Activated CD8-positive, alpha-beta memory T cell treated with anti-CD3 and anti-CD28 coated beads, Interleukin-2, amount 10 ng/mL, durations not matched to agents 7 days and 5 days (primary cell): ENCODE results near the gene ARID1A. TPM values are rescaled to one million over a fixed set of nuclear protein-coding genes. Genes with fewer than 3 reads are reported as not detected.
"Not testable (repeated sequence)": the region's sequence is repeated elsewhere in the genome, so short reads cannot be mapped to it uniquely, and the experiment has no call there.

Experiments
- ATAC-seq: fragments of 150-1000 bp; cut with Tn5 transposase; one replicate; pipeline ENCODE4 v1.10.0; 2021; ENCODE audit warnings: moderate library complexity
- CTCF ChIA-PET: fragments of 350-600 bp; sonication (Branson Sonifier 250); formaldehyde crosslinking; loops from one replicate; lab custom pipeline; 2021; ENCODE audit warnings: antibody characterized with exemption; lab: Charles Lee
- DNase-seq: peaks from one replicate; pipeline ENCODE4 v3.0.0-alpha.2; 2020
- H3K27ac Mint-ChIP-seq: one replicate; pipeline ENCODE4 v1.8.0; 2021; ENCODE audit warnings: mild to moderate bottlenecking, mixed read lengths
- H3K27me3 Mint-ChIP-seq: one replicate; pipeline ENCODE4 v1.8.0; 2021; ENCODE audit warnings: mixed read lengths
- H3K36me3 Mint-ChIP-seq: one replicate; pipeline ENCODE4 v1.8.0; 2021; ENCODE audit warnings: mild to moderate bottlenecking, mixed read lengths
- H3K4me1 Mint-ChIP-seq: one replicate; pipeline ENCODE4 v1.8.0; 2021; ENCODE audit warnings: mixed read lengths
- H3K4me3 Mint-ChIP-seq: one replicate; pipeline ENCODE4 v1.8.0; 2021; ENCODE audit warnings: mild to moderate bottlenecking, moderate library complexity, mixed read lengths
- H3K9me3 Mint-ChIP-seq: one replicate; pipeline ENCODE4 v1.8.0; 2022; ENCODE audit warnings: low read depth, mixed read lengths
- total RNA-seq, 2 experiments: library from RNA; stranded (reverse); gene quantifications; one replicate each; pipeline ENCODE4 v1.2.3, GENCODE V29; 2021

Gene ARID1A
- total RNA-seq, 2 experiments from 2014 or later = 92.4 to 112 TPM

DNA sequence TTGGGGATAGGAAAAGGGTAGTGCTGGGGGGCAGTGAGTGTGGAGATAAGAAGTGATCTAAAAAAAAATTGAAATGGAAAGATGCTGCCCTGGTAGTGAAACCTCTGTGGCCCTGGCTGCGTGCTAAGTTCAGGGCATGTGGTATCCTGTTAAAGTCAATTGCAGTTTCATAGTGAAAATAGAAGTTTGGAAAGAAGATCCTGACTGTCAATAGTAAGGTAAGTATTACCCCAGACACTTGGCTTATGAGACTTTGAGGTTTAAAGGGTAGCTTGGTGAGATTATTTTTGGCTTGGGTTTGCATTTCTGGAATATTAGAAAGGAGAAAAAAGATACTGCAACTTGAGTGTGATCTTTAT lies 6.8 kb downstream of the ARID1A start:
- peak; percentile 72 for DNase-seq
- peak; percentile 59 for ATAC-seq
- CTCF ChIA-PET = interaction anchor here (1.0 to 3.2 kb wide), 11 partner anchors 9 to 165 kb away, joined by 3 to 13 read pairs (median 4); no protein-coding TSS in a partner anchor

DNA sequence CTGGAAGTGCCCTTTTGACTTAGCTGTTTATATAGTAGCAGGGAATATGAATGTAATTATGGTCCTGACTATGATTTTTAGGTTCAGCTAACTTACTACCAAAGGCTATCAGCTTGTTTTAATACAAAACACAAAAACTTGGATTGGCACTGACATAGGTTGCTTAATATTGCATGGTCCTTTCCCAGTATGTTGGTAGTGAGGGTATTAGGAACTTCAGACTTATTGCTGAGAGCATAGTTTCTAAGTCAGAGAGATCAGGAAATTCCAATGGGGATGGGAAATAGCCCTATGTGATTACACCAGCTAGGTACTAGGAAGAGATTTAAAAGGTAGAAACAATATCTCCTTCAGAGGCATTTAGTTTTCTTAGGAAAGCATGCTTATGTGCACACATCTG lies 7.7 kb downstream of the ARID1A start:
- Mint-ChIP-seq H3K36me3 (peaks cover 35% of the 10 kb centered on the region), H3K27ac (peak overlapping the region; percentile 28), H3K4me3 (no peak overlapping the region), H3K27me3 (no peaks in the 10 kb centered on the region), H3K4me1 (peaks cover 20% of the 10 kb centered on the region), H3K9me3 (no peaks in the 10 kb centered on the region)
- ATAC-seq = no peak
- no peak for DNase-seq
- CTCF ChIA-PET = interaction anchor here (0.8 to 3.2 kb wide), 10 partner anchors 12 to 166 kb away, joined by 3 to 13 read pairs (median 6); no protein-coding TSS in a partner anchor

More for the DNA sequence above, 6.8 kb downstream of the ARID1A start:
- Mint-ChIP-seq H3K4me3 (no peak overlapping the region), H3K27ac (no peak overlapping the region), H3K27me3 (no peaks in the 10 kb centered on the region), H3K36me3 (peaks cover 29% of the 10 kb centered on the region), H3K4me1 (peaks cover 19% of the 10 kb centered on the region), H3K9me3 (no peaks in the 10 kb centered on the region)

DNA sequence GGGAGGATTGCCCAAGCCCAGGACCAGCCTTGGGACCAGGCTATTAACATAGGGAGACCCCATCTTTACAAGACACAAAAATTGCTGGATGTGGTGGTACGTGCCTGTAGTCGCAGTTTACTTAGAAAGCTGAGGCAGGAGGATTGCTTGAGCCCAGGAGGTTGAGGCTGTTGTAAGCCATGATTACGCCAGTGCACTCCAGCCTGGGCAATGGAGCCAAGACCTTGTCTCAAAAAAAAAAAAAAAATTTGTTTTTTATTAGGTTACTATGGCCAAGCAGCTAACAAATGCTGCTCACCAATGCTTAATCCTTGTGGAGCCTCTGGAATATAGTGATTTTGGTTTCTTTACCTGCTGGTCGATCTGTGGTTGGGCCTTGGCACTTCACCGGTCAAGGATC lies 8.8 kb downstream of the ARID1A start:
- H3K27me3 Mint-ChIP-seq = no peaks in the 10 kb centered on the region
- H3K27ac Mint-ChIP-seq = no peak overlapping the region
- no peak for ATAC-seq
- DNase-seq = no peak
- H3K4me1 Mint-ChIP-seq = peaks cover 26% of the 10 kb centered on the region
- no peak overlapping the region for H3K4me3 Mint-ChIP-seq
- H3K9me3 Mint-ChIP-seq = no peaks in the 10 kb centered on the region
- H3K36me3 Mint-ChIP-seq = peaks cover 42% of the 10 kb centered on the region
- CTCF ChIA-PET = interaction anchor here (1.1 to 2.0 kb wide), 2 partner anchors 13 to 19 kb away, joined by 3 to 6 read pairs; no protein-coding TSS in a partner anchor

DNA sequence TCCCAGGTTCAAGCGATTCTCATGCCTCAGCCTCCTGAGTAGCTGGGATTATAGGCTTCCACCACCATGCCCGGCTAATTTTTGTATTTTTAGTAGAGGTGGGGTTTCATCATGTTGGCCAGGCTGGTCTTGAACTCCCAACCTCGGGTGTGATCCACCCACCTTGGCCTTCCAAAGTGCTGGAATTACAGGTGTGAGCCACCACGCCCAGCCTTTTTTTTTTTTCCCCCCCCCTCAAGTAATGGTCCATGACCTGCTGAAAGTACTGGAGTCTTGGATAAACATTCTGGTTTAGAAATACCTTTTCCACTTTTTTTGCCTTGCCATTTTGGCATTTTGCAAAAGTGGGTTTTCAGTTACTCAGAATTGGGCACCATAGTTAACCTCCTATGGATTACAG lies 9.4 kb downstream of the ARID1A start:
- H3K9me3 Mint-ChIP-seq, H3K4me3 Mint-ChIP-seq, ATAC-seq, H3K27me3 Mint-ChIP-seq, DNase-seq, H3K27ac Mint-ChIP-seq, CTCF ChIA-PET: not testable (repeated sequence)
- peaks cover 39% of the 10 kb centered on the region for H3K36me3 Mint-ChIP-seq
- peaks cover 26% of the 10 kb centered on the region for H3K4me1 Mint-ChIP-seq

DNA sequence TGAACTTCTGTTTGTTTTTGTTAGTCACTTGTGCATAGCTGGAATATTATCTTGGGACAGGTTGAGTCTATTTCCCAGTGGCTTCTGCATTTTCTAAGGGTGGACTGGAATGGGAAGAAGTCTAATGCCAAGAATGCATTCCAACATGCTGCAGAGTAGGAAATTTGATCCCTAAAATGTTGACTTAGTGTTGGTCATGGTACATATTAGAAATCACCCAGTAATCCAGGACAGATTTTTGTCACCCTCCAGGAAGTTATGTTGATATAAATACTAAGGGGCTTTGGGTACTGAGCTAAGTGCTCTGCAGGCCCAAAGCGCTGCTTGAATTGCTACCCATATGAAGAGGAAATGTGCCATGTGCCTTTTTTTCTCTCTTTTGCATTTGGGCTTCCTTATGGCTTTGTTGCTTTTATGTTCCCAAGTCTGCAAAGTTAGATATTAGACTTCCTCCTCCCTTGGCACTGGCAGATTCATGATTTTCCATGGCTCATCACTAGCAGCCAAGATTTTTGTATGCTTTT lies 10.0 kb downstream of the ARID1A start:
- Mint-ChIP-seq H3K9me3 (no peaks in the 10 kb centered on the region), H3K36me3 (peaks cover 41% of the 10 kb centered on the region), H3K27ac (no peak overlapping the region), H3K27me3 (no peaks in the 10 kb centered on the region), H3K4me1 (peaks cover 28% of the 10 kb centered on the region), H3K4me3 (no peak overlapping the region)
- DNase-seq (no peak), ATAC-seq (no peak)
- CTCF ChIA-PET = no interaction called here

DNA sequence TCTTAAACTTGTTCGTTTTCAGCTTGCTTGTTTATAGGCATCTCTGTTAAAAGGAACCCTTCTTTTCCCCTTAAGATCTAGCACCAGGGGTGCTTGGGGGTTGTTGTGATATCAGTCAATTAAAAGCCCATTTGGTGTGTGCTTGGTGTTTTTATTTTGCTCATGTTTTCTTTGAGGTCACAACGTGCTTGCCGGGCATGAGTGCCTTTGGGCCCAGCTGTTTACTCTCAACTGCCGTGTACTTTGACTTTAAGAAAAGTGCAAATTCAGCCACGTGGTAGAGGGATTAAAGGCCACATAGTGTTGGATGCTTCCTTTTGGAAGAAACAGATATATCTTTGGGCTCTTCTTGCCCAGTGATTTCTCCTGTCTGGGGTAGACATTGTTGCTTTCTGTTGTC lies 10.5 kb downstream of the ARID1A start:
- ATAC-seq (no peak), DNase-seq (no peak)
- H3K9me3 Mint-ChIP-seq = no peaks in the 10 kb centered on the region
- H3K4me1 Mint-ChIP-seq = peaks cover 28% of the 10 kb centered on the region
- no peak overlapping the region for H3K27ac Mint-ChIP-seq
- CTCF ChIA-PET = no interaction called here
- H3K36me3 Mint-ChIP-seq = peaks cover 40% of the 10 kb centered on the region
- H3K4me3 Mint-ChIP-seq = no peak overlapping the region
- no peaks in the 10 kb centered on the region for H3K27me3 Mint-ChIP-seq

DNA sequence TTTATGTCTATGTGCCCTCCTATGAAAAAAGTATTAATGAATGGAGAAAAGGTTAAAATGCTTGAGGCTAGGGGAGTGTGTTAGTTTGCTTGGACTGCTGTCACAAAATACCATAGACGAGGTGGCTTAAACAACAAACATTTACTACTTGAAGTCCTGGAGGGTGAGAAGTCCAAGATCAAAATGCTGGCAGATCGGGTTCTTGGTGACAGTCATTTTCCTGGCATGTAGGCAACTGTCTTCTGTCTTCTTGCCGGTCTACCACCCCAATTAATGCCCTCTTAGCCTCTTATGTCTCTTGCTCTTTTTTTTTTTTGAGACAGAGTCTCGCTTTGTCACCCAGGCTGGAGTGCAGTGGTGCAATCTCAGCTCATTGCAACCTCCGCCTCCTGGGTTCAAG lies 15.0 kb downstream of the ARID1A start:
- DNase-seq = no peak
- CTCF ChIA-PET = no interaction called here
- no peak overlapping the region for H3K4me3 Mint-ChIP-seq
- ATAC-seq = no peak
- H3K27me3 Mint-ChIP-seq = no peaks in the 10 kb centered on the region
- H3K36me3 Mint-ChIP-seq = peaks cover 55% of the 10 kb centered on the region
- H3K27ac Mint-ChIP-seq = no peak overlapping the region
- H3K4me1 Mint-ChIP-seq = peaks cover 56% of the 10 kb centered on the region
- no peaks in the 10 kb centered on the region for H3K9me3 Mint-ChIP-seq

DNA sequence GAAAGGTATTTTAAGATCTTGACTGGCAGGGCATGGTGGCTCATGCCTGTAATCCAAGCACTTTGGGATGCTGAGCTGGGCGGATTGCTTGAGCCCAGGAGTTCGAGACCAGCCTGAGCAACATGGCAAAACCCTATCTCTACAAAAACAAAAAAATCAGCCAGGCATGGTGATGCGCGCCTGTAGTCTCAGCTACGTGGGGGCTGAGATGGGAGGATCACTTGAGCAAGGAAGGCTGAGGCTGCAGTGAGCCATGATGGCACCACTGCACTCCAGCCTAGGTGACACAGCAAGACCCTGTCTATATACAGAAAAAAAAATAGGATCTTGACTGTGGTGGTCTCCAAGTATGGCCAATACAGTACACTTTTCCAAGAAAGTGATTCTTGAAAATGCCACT lies 16.0 kb downstream of the ARID1A start:
- Mint-ChIP-seq H3K4me1 (peaks cover 53% of the 10 kb centered on the region), H3K4me3 (no peak overlapping the region), H3K27me3 (no peaks in the 10 kb centered on the region), H3K36me3 (peaks cover 50% of the 10 kb centered on the region), H3K27ac (no peak overlapping the region), H3K9me3 (no peaks in the 10 kb centered on the region)
- CTCF ChIA-PET = no interaction called here
- no peak for ATAC-seq
- DNase-seq = no peak

DNA sequence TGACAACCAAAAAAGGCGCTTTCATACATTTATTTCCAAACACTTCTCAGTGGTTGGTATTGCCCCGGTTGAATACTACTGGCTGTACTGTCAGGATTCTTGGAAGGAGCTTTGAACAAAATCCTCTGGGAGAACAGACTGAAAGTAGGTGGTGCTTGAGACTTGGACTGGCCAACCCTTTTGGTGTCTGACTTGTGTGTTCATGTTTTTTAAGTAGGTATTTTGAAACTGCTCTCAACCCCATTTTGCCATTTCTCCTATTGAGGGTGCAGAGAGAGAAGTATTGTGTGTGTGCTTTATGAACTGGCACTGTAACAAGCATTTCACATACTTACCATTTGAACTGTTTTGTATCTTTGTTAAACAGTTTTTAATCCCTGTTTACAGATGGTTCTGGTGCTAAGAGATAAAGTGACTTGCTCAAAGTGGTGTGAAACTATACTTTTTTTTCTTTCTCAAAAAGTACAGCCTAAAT lies 21.2 kb downstream of the ARID1A start:
- CTCF ChIA-PET = interaction anchor here (1.4 kb wide), 1 partner anchor 10 kb away, joined by 3 read pairs; no protein-coding TSS in a partner anchor
- peaks cover 38% of the 10 kb centered on the region for H3K36me3 Mint-ChIP-seq
- H3K9me3 Mint-ChIP-seq = no peaks in the 10 kb centered on the region

DNA sequence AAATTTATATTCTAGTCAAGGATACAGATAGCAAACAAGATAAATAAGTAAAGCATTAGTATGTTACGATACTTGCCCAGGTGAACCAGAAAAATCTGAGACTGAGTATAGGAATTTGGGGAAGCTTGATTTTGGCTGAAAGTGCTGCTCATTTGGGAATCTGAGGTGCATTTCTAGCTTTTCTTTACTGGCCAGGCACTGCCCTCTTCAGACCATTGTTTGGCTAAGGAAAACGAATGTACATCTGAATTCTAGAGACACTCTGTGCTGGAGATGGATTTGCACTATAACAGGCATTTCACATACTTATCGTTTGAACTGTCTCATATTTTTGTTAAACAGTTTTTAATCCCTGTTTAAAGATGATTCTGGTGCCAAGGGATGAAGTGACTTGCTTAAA lies 23.4 kb downstream of the ARID1A start:
- H3K27me3 Mint-ChIP-seq = no peaks in the 10 kb centered on the region
- DNase-seq (no peak), ATAC-seq (no peak)
- H3K4me3 Mint-ChIP-seq = no peak overlapping the region
- CTCF ChIA-PET = no interaction called here
- no peaks in the 10 kb centered on the region for H3K9me3 Mint-ChIP-seq
- peaks cover 26% of the 10 kb centered on the region for H3K36me3 Mint-ChIP-seq
- H3K4me1 Mint-ChIP-seq = peaks cover 85% of the 10 kb centered on the region
- no peak overlapping the region for H3K27ac Mint-ChIP-seq

More for the DNA sequence above, 21.2 kb downstream of the ARID1A start:
- H3K4me3 Mint-ChIP-seq = no peak overlapping the region
- no peak for DNase-seq
- ATAC-seq = no peak
- H3K4me1 Mint-ChIP-seq = peaks cover 82% of the 10 kb centered on the region
- H3K27ac Mint-ChIP-seq = peak overlapping the region; percentile 11
- H3K27me3 Mint-ChIP-seq = no peaks in the 10 kb centered on the region

DNA sequence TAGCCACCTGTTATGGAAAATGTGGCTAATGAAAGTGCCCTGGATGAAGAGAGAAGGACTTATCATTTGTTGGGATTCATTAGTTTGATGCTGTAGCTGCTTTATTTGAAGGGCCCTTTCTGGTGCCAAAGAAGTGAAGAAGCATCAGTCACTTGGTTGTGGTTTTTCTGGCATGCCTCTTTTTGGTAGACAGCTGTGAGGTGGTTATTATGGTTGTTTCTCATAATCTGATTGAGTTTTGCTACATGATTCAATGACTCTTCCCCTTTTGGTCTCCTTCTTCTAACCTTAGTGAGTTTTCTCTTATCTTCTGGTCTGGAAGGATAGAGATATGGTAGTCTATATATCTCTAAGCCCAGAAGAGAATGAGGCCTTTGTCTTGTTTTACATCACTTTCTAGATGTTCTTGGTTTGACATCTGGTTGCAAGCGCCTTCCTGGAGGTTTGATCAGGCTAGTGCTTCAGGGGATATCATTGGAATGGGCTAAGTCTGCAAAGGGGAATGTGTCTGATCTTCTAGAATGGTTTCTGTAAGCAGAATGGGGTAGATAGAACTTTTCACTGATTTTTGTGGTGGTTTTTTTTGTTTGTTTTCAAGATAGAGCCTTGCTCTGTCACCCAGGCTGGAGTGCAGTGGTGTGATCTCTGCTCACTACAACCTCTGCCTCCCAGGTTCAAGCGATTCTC lies 26.0 kb downstream of the ARID1A start:
- Mint-ChIP-seq H3K9me3 (no peaks in the 10 kb centered on the region), H3K27me3 (no peaks in the 10 kb centered on the region), H3K36me3 (peaks cover 17% of the 10 kb centered on the region), H3K27ac (peak overlapping the region; percentile 3), H3K4me1 (peaks cover 82% of the 10 kb centered on the region), H3K4me3 (no peak overlapping the region)
- ATAC-seq (peak; percentile 38), DNase-seq (no peak)
- CTCF ChIA-PET = interaction anchor here (1.2 to 1.6 kb wide), 3 partner anchors 19 to 118 kb away, joined by 3 to 6 read pairs (median 3); no protein-coding TSS in a partner anchor

DNA sequence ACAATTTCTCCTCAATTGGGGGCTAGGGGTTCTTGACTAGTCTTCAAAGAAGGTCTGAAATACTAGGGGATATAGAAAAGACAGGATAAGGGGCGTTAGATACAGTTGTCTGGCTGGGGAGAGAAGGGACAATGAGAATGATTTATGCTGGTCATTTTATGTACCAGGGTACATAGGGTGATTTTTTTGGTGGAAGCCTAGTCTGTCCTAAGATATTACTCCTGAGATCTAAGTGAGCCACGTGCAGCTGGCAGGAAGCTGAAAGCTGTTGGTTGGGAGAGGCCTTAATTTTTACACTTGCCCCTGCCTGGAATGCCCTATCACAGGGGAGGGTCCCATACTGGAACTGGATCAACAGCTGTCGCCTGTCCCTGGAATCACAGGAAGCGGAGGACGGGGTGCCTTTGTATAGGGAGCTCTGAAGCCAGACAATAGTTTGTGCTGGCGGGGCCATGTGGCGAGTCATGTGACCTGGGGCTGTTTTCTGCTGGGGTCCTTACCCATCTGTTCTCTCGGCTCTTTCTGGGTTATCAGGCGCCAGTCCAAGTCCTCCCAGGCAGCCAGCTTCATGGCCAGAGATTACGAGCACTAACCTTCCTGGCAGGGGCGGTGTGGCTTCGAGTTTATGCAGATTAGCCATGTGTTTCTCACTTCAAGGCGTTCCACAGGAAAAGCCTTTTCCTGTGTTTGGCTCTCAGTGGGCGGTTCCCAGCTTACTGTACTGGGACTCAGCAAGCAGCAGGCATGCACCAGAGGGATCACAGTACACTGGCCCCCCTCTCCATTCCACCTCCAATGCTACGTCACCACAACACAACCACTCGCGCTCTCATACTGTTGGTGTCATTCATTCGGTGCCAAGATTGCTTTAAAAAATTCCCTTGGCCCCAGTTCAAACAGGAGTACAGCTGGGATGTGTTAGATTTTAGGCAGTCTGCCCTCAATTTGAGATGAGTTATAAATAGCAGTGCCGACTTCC lies 27.5 kb downstream of the ARID1A start:
- peaks cover 81% of the 10 kb centered on the region for H3K4me1 Mint-ChIP-seq
- CTCF ChIA-PET = interaction anchor here (1.1 to 2.2 kb wide), 7 partner anchors 20 to 185 kb away, joined by 3 to 7 read pairs (median 4); partner anchors contain the start of gene PIGV
- H3K4me3 Mint-ChIP-seq = no peak overlapping the region
- H3K27ac Mint-ChIP-seq = peak overlapping the region; percentile 1
- H3K27me3 Mint-ChIP-seq = no peaks in the 10 kb centered on the region
- ATAC-seq = peak; percentile 43
- no peaks in the 10 kb centered on the region for H3K9me3 Mint-ChIP-seq
- H3K36me3 Mint-ChIP-seq = peaks cover 15% of the 10 kb centered on the region
- DNase-seq = peak; percentile 52

DNA sequence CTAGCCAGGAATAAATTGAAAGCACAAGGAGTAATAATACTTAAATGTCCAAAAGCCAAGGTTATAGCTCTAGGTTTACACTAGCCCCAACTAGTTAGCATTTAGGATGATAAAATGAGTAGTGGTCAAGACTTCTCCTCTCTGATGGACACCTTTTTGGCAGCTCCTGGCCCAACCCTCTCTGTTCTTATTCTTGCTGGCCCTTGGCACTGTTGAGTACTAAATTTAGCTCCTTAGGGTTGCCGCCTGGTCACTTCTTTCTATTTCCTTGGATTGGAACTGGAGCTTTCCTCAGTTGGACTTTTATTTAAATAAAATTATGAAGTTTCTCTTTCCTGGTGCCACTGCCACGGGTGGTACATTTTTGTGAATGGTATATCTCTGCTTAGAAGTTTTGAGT lies 28.3 kb downstream of the ARID1A start:
- Mint-ChIP-seq H3K4me1 (peaks cover 80% of the 10 kb centered on the region), H3K27ac (no peak overlapping the region), H3K4me3 (no peak overlapping the region), H3K9me3 (no peaks in the 10 kb centered on the region), H3K27me3 (no peaks in the 10 kb centered on the region), H3K36me3 (peaks cover 17% of the 10 kb centered on the region)
- no peak for DNase-seq
- CTCF ChIA-PET = interaction anchor here (1.3 to 2.2 kb wide), 5 partner anchors 21 to 186 kb away, joined by 4 to 7 read pairs (median 6); partner anchors contain the start of gene PIGV
- no peak for ATAC-seq
